Measurements from ENCODE around the gene OXTR. TPM values are rescaled to one million over a fixed set of nuclear protein-coding genes. Genes with fewer than 3 reads are reported as not detected.
A peak's percentile ranks its signal among the peaks of the same experiment; 100 is the strongest.

OXTR gene
- polyA plus RNA-seq, 1 donor from 2014 or later: 0.14 TPM

DNA sequence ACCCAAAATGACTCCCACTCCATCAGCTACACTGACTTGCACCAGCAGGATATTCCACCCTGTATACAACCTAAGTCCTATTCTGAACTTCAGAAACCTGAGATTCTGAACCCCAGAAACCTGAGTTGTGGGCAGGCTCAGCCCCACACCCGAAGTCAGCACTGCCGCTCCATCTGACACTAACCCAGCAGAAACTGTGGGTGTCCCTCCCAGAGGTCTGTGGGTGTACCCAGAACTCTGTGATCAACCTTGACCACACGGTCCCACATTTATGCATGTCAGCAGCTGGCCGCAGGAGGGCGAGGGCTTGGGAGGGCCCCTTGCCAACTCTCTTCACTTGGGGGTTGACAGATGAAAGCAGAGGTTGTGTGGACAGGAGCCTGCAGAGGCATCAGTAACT lies 9.3 kb downstream of the OXTR start:
- Mint-ChIP-seq H3K27me3 (peaks cover 2% of the 10 kb centered on the region), H3K27ac (no peak overlapping the region), H3K4me3 (no peak overlapping the region), H3K9me3 (no peaks in the 10 kb centered on the region), H3K36me3 (no peaks in the 10 kb centered on the region), H3K4me1 (no peaks in the 10 kb centered on the region)

- Mint-ChIP-seq H3K9me3 (no peaks in the 10 kb centered on the region), H3K4me1 (no peaks in the 10 kb centered on the region), H3K27ac (no peak overlapping the region), H3K36me3 (no peaks in the 10 kb centered on the region), H3K4me3 (no peak overlapping the region), H3K27me3 (peaks cover 2% of the 10 kb centered on the region)
These were observed 10.2 kb downstream of the OXTR start for GRCh38 chr3:8759038-8759707.

GRCh38 chr3:8757551-8758518 lies 11.6 kb downstream of the OXTR start:
- no peaks in the 10 kb centered on the region for H3K4me1 Mint-ChIP-seq
- no peak overlapping the region for H3K27ac Mint-ChIP-seq
- no peak overlapping the region for H3K4me3 Mint-ChIP-seq
- no peaks in the 10 kb centered on the region for H3K9me3 Mint-ChIP-seq
- peaks cover 2% of the 10 kb centered on the region for H3K27me3 Mint-ChIP-seq
- H3K36me3 Mint-ChIP-seq: no peaks in the 10 kb centered on the region

- H3K4me3 Mint-ChIP-seq: no peak overlapping the region
- H3K4me1 Mint-ChIP-seq: no peaks in the 10 kb centered on the region
- H3K27ac Mint-ChIP-seq: peak overlapping the region in 1 of 3 donors; percentile 17
- no peaks in the 10 kb centered on the region for H3K9me3 Mint-ChIP-seq
- peaks cover 2% of the 10 kb centered on the region for H3K27me3 Mint-ChIP-seq
- H3K36me3 Mint-ChIP-seq: no peaks in the 10 kb centered on the region
These were observed 12.7 kb downstream of the OXTR start for GRCh38 chr3:8756671-8757070.

DNA sequence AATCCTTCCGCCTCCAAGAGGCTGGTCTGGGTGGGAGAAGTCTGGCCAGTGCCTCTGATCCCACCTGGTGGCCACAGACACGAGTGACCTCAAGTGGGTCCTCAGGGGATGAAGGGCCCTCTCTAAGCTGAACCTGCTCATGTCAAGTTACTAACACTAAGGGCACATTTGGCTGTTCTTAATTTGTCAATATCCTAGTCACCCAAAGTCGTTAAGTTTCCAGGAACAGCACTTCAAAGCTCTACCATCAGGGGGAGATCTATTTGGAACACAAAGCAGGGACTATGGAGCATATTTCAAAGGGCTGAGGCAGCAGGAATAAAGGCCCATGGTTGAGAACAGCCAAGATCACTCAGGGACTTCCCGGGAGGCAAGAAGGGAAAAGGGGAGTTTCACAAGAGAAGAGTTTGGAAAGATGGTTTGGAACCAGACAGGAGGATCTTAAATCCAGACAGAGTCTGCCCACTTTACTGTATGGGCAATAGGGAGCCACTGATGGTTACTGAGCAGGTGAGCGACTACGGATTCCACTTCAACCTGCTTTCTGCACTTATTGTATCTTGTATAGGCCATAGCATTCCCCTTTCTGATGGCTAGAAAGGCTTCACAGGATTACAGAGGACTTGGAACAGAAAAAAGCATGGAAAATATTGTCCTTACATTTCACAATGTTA lies 13.7 kb downstream of the OXTR start:
- Mint-ChIP-seq H3K9me3 (no peaks in the 10 kb centered on the region), H3K27me3 (peaks cover 2% of the 10 kb centered on the region), H3K4me1 (no peaks in the 10 kb centered on the region), H3K4me3 (no peak overlapping the region), H3K36me3 (no peaks in the 10 kb centered on the region), H3K27ac (no peak overlapping the region)

DNA sequence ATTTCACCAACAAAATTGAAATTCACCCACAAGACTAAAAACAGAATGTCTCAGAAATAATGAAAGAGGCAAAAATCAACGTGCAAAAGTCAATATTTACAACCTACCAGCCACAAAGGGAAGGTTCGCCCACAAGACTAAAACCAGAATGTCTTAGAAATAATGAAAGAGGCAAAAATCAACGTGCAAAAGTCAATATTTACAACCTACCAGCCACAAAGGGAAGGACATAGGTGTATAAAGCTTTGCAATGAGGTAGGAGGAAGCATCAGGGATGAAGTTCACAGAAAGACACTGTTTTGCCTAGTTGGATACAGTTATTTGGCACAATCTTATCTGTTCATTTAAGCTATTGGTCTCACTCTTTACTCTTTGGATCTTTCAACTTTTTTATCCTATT lies 14.3 kb downstream of the OXTR start:
- H3K27ac Mint-ChIP-seq: no peak overlapping the region
- no peak overlapping the region for H3K4me3 Mint-ChIP-seq
- H3K36me3 Mint-ChIP-seq: no peaks in the 10 kb centered on the region
- H3K9me3 Mint-ChIP-seq: no peaks in the 10 kb centered on the region
- no peaks in the 10 kb centered on the region for H3K4me1 Mint-ChIP-seq
- H3K27me3 Mint-ChIP-seq: peaks cover 2% of the 10 kb centered on the region

- Mint-ChIP-seq H3K27ac (no peak overlapping the region), H3K27me3 (peaks cover 2% of the 10 kb centered on the region), H3K4me3 (no peak overlapping the region), H3K36me3 (no peaks in the 10 kb centered on the region), H3K9me3 (no peaks in the 10 kb centered on the region), H3K4me1 (no peaks in the 10 kb centered on the region)
These were observed 16.6 kb downstream of the OXTR start for GRCh38 chr3:8752832-8753231.

DNA sequence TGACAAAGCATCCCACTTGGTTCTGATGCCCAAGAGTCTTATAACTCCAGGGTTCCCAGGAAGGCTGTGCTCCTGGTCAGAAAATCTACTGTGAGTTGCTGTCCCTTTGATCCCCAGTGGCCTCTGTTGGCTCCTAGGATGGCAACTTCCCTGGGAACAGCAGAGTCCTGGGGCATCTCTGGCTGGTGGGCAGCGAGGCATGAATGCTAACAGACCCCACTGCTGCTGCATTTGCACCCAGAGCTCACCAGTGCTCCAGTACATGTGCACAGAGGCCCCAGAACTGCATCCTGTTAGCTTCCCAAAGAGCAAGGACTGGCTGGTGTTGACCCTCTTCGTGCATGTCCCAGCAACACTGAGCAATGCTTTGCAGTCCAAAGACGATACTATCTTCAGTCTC lies 20.1 kb downstream of the OXTR start:
- H3K27ac Mint-ChIP-seq: no peak overlapping the region
- no peaks in the 10 kb centered on the region for H3K27me3 Mint-ChIP-seq
- no peaks in the 10 kb centered on the region for H3K36me3 Mint-ChIP-seq
- no peak overlapping the region for H3K4me3 Mint-ChIP-seq
- no peaks in the 10 kb centered on the region for H3K4me1 Mint-ChIP-seq
- H3K9me3 Mint-ChIP-seq: no peaks in the 10 kb centered on the region

GRCh38 chr3:8746780-8747345 lies 22.6 kb downstream of the OXTR start:
- H3K27ac Mint-ChIP-seq: no peak overlapping the region
- no peak overlapping the region for H3K4me3 Mint-ChIP-seq
- peaks cover under 1% of the 10 kb centered on the region for H3K27me3 Mint-ChIP-seq
- no peaks in the 10 kb centered on the region for H3K4me1 Mint-ChIP-seq
- no peaks in the 10 kb centered on the region for H3K9me3 Mint-ChIP-seq
- H3K36me3 Mint-ChIP-seq: no peaks in the 10 kb centered on the region

DNA sequence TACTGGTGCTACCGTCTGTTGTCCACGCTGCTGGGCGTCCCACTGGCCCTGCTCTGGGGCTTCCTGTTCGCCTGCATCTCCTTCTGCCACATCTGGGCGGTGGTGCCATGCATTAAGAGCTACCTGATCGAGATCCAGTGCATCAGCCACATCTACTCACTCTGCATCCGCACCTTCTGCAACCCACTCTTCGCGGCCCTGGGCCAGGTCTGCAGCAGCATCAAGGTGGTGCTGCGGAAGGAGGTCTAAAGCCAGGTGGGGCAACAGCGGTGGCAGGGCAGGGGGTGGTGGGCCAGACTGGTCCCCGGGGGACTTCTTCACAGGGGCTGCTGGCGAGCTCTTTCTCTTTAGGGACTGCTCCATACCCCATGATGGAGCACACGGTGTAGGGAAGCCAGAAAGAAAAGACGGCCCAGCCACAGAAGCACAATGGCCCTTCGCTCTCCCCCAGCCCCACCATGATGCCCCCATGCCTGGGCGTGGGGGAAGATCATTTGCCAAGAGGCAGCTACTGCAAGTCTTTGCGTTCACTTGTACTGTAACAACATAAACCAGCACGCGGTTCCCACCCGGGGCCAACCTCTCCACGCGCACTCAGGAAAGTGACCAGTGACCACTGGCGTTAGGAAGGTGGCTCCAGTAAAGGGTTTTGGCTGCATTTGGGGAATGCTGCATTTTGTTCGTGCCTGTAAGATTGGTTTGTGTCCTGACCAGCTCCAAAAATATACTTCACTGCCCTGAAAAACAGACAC lies 23.6 kb downstream of the OXTR start:
- H3K36me3 Mint-ChIP-seq: no peaks in the 10 kb centered on the region
- no peaks in the 10 kb centered on the region for H3K4me1 Mint-ChIP-seq
- H3K4me3 Mint-ChIP-seq: no peak overlapping the region
- no peaks in the 10 kb centered on the region for H3K9me3 Mint-ChIP-seq
- peaks cover 2% of the 10 kb centered on the region for H3K27me3 Mint-ChIP-seq
- no peak overlapping the region for H3K27ac Mint-ChIP-seq

- Mint-ChIP-seq H3K27ac (no peak overlapping the region), H3K27me3 (peaks cover 2% of the 10 kb centered on the region), H3K36me3 (no peaks in the 10 kb centered on the region)
These were observed 25.5 kb downstream of the OXTR start for GRCh38 chr3:8743911-8744310.

DNA sequence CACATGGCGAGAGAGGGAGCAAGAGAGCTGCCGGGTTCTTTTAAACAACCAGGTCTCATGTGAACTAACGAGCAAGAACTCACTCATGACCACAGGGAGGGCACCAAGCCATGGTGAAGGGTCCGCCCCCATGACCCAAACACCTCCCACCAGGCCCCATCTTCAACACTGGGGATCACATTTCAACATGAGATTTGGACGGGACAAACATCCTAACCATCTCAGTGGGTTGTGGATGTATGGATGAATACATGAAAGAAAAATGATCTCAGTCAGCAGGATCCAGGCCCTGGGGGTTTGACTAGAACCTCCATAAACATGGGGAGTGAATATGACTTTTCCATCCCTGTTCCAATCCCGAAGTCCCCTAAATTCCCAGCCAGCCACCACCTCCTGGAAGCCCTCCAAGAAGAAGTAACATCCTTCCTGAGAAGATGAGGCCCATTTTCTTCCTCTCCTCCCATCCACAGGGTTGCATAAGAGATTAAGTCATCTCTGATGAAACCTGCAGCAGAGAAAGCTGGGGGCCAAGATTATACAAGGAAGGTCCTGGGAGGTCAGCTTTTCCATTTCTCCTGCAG lies 26.3 kb downstream of the OXTR start:
- Mint-ChIP-seq H3K36me3 (no peaks in the 10 kb centered on the region), H3K4me3 (no peak overlapping the region), H3K27me3 (peaks cover 2% of the 10 kb centered on the region), H3K4me1 (no peaks in the 10 kb centered on the region), H3K9me3 (no peaks in the 10 kb centered on the region), H3K27ac (no peak overlapping the region)

More at GRCh38 chr3:8743911-8744310, 25.5 kb downstream of the OXTR start:
- Mint-ChIP-seq H3K9me3 (no peaks in the 10 kb centered on the region), H3K4me1 (no peaks in the 10 kb centered on the region), H3K4me3 (no peak overlapping the region)

- H3K9me3 Mint-ChIP-seq: no peaks in the 10 kb centered on the region
- no peak overlapping the region for H3K27ac Mint-ChIP-seq
- no peaks in the 10 kb centered on the region for H3K4me1 Mint-ChIP-seq
- no peak overlapping the region for H3K4me3 Mint-ChIP-seq
- H3K27me3 Mint-ChIP-seq: peaks cover 7% of the 10 kb centered on the region
- H3K36me3 Mint-ChIP-seq: no peaks in the 10 kb centered on the region
These were observed 27.7 kb downstream of the OXTR start for GRCh38 chr3:8741581-8742261.
